ENCODE measurements around the gene HDAC9. TPM values are rescaled to one million over a fixed set of nuclear protein-coding genes. Genes with fewer than 3 reads are reported as not detected.

The HDAC9 gene
- total RNA-seq, 4 donors from 2014 or later, result 1.2 to 8.0 (median 1.6) TPM

GRCh38 chr7:18777314-18777713 is 281.8 kb downstream of the HDAC9 start:
- 94 to 95% methylated on average over 2 of the region's 2 CpGs for WGBS, 2 donors

GRCh38 chr7:18778594-18778993 is 283.0 kb downstream of the HDAC9 start:
- TF ChIP-seq POLR2A (IDR thresholded peaks at IDR 0.05) (no peak), CTCF (IDR thresholded peaks at IDR 0.05) (no peak)
- intact Hi-C loops (cut with DNase I), result no loop called here
- 59 to 62% methylated on average over 3 of the region's 3 CpGs for WGBS, 2 donors
- no peaks in the 10 kb centered on the region for H3K27me3 ChIP-seq
- no peaks in the 10 kb centered on the region for H3K36me3 ChIP-seq
- peaks cover 0 to 12% (median 0%) of the 10 kb centered on the region in 3 donors for H3K4me1 ChIP-seq
- H3K4me3 ChIP-seq, result no peak overlapping the region
- no peaks in the 10 kb centered on the region for H3K9me3 ChIP-seq
- DNase-seq, result no peak
- H3K27ac ChIP-seq, result no peak overlapping the region

More at GRCh38 chr7:18777314-18777713, 281.8 kb downstream of the HDAC9 start:
- no peak for DNase-seq
- intact Hi-C loops (cut with DNase I), result no loop called here
- Histone ChIP-seq H3K36me3 (no peaks in the 10 kb centered on the region), H3K27me3 (no peaks in the 10 kb centered on the region), H3K27ac (no peak overlapping the region), H3K4me1 (peaks cover 0 to 4% (median 0%) of the 10 kb centered on the region in 3 donors), H3K9me3 (no peaks in the 10 kb centered on the region), H3K4me3 (no peak overlapping the region)
- TF ChIP-seq POLR2A (IDR thresholded peaks at IDR 0.05), result no peak
- no peak for TF ChIP-seq CTCF (IDR thresholded peaks at IDR 0.05)

GRCh38 chr7:18780266-18780665 is 284.7 kb downstream of the HDAC9 start:
- no peaks in the 10 kb centered on the region for H3K9me3 ChIP-seq
- TF ChIP-seq CTCF (IDR thresholded peaks at IDR 0.05), result no peak
- TF ChIP-seq POLR2A (IDR thresholded peaks at IDR 0.05), result no peak
- H3K4me3 ChIP-seq, result no peak overlapping the region
- H3K36me3 ChIP-seq, result no peaks in the 10 kb centered on the region
- peaks cover 0 to 12% (median 0%) of the 10 kb centered on the region in 3 donors for H3K4me1 ChIP-seq
- intact Hi-C loops (cut with DNase I), result no loop called here
- no peak overlapping the region for H3K27ac ChIP-seq
- H3K27me3 ChIP-seq, result no peaks in the 10 kb centered on the region
- DNase-seq, result no peak

GRCh38 chr7:18780938-18781337 is 285.4 kb downstream of the HDAC9 start:
- DNase-seq, result no peak
- Histone ChIP-seq H3K27me3 (no peaks in the 10 kb centered on the region), H3K36me3 (no peaks in the 10 kb centered on the region), H3K27ac (no peak overlapping the region), H3K4me3 (no peak overlapping the region), H3K9me3 (no peaks in the 10 kb centered on the region), H3K4me1 (peaks cover 0 to 12% (median 0%) of the 10 kb centered on the region in 3 donors)
- no peak for TF ChIP-seq POLR2A (IDR thresholded peaks at IDR 0.05)
- TF ChIP-seq CTCF (IDR thresholded peaks at IDR 0.05), result no peak
- intact Hi-C loops (cut with DNase I), result no loop called here
- WGBS, 2 donors, result 77 to 89% methylated on average over 3 of the region's 3 CpGs

GRCh38 chr7:18786196-18786727 is 290.7 kb downstream of the HDAC9 start:
- no peak for TF ChIP-seq CTCF (IDR thresholded peaks at IDR 0.05)
- TF ChIP-seq POLR2A (IDR thresholded peaks at IDR 0.05), result no peak
- no peak overlapping the region for H3K4me3 ChIP-seq
- intact Hi-C loops (cut with DNase I), result no loop called here
- no peak overlapping the region for H3K27ac ChIP-seq
- H3K27me3 ChIP-seq, result no peaks in the 10 kb centered on the region
- WGBS, 2 donors, result 85 to 88% methylated on average over 5 of the region's 5 CpGs
- no peaks in the 10 kb centered on the region for H3K36me3 ChIP-seq
- no peak for DNase-seq
- peaks cover 0 to 12% (median 0%) of the 10 kb centered on the region in 3 donors for H3K4me1 ChIP-seq
- H3K9me3 ChIP-seq, result no peaks in the 10 kb centered on the region
